Fibroblast of lung (primary cell): ENCODE measurements around the gene KLK5.

Experiments
- CTCF ChIP-seq, 2 donors: IDR thresholded peaks in 1 of 2; conservative IDR thresholded peaks in 1 of 2; 1 replicate in 1 of 2; 2 replicates in 1 of 2; pipeline ENCODE4 v1.5.1; 2011 to 2012; ENCODE audit warnings: low read length in 2 of 2, control low read depth in 1 of 2, inconsistent platforms in 1 of 2, low read depth in 1 of 2, mild to moderate bottlenecking in 1 of 2
- EZH2 ChIP-seq: IDR thresholded peaks from 2 replicates; pipeline ENCODE4 v1.5.1; 2012; ENCODE audit warnings: low read length, control low read depth, mild to moderate bottlenecking; ENCODE audit errors: missing control alignments

GRCh38 chr19:50912102-50912599 lies 40.7 kb downstream of the KLK5 start:
- TF ChIP-seq CTCF (conservative IDR thresholded peaks at IDR 0.05 in 1 of 2, IDR thresholded peaks at IDR 0.05 in 1 of 2; ENCODE audit: low read depth in 1 of 2, low read length in 2 of 2) (no peak), EZH2 (no peak)
